ENCODE results near the gene CDC25C. TPM values are rescaled to one million over a fixed set of nuclear protein-coding genes. Genes with fewer than 3 reads are reported as not detected.

The CDC25C gene
- total and polyA plus RNA-seq, 9 of the 15 experiments (the other 6 are each of a cell fraction or from before 2014, with no cell fraction given), result 19.1 to 63.7 (median 31.9) TPM

- TF ChIP-seq THAP12 (CRISPR knock-in tag; IDR thresholded peaks at IDR 0.05), result peak; percentile 100
- peak; percentile 31; the same call in 1 of the 2 replicates for TF ChIP-seq ELF1 (tag; IDR thresholded peaks at IDR 0.05)
- TF ChIP-seq CC2D1A (IDR thresholded peaks at IDR 0.05), result peak; percentile 97
- TF ChIP-seq HNRNPL (IDR thresholded peaks at IDR 0.05; ENCODE audit: low read depth, low read length), result 0 out of 2 replicates have a peak, but pooled peaks have one; percentile 2
- no peak for TF ChIP-seq ZNF695 (CRISPR knock-in tag; IDR thresholded peaks at IDR 0.05)
- no peak for TF ChIP-seq ZNF707 (CRISPR knock-in tag; conservative IDR thresholded peaks at IDR 0.05)
- TF ChIP-seq ZBTB12 (CRISPR knock-in tag; IDR thresholded peaks at IDR 0.05), result no peak
- peak; percentile 46; the same call in 1 of the 2 replicates for TF ChIP-seq FOXK1 (CRISPR knock-in tag; IDR thresholded peaks at IDR 0.05; ENCODE audit: borderline replicate concordance)
- no peak for TF ChIP-seq ZNF644 (tag; IDR thresholded peaks at IDR 0.05; ENCODE audit: low read depth)
- TF ChIP-seq GMEB1 (CRISPR knock-in tag; IDR thresholded peaks at IDR 0.05), result peak; percentile 46; the same call in 1 of the 2 replicates
- TF ChIP-seq RBM39 (optimal IDR thresholded peaks at IDR 0.05; ENCODE audit: low read depth, low read length), result no peak
- peak; percentile 77 for TF ChIP-seq HNRNPK (IDR thresholded peaks at IDR 0.05; ENCODE audit: low read depth, low read length, poor library complexity, severe bottlenecking)
- peak; percentile 94 for TF ChIP-seq FIP1L1 (IDR thresholded peaks at IDR 0.05; ENCODE audit: low read depth, low read length, poor library complexity, severe bottlenecking)
- no peak for TF ChIP-seq HEY1 (CRISPR knock-in tag; IDR thresholded peaks at IDR 0.05; ENCODE audit: borderline replicate concordance)
- TF ChIP-seq HMBOX1 (IDR thresholded peaks at IDR 0.05), result no peak
- TF ChIP-seq VEZF1 (CRISPR knock-in tag; IDR thresholded peaks at IDR 0.05), result peak; percentile 99
- TF ChIP-seq ZNF224 (CRISPR knock-in tag; IDR thresholded peaks at IDR 0.05), result no peak
- peak; percentile 51 for TF ChIP-seq TAF1 (IDR thresholded peaks at IDR 0.05; ENCODE audit: control insufficient read depth, extremely low read depth, insufficient read depth, low read length, severe bottlenecking)
- peak; percentile 90 for TF ChIP-seq KLF13 (tag; IDR thresholded peaks at IDR 0.05; ENCODE audit: borderline replicate concordance, low read depth)
- no peak for TF ChIP-seq RBM17 (IDR thresholded peaks at IDR 0.05; ENCODE audit: borderline replicate concordance, low read depth, low read length)
Measured at GRCh38 chr5:138352071-138352721, 20.6 kb upstream of the CDC25C start, which contains the start of gene KDM3B (continued).

Measured in K562 (cell line).